ENCODE measurements around the gene CHERP. TPM values are rescaled to one million over a fixed set of nuclear protein-coding genes. Genes with fewer than 3 reads are reported as not detected.

Gene CHERP
- total RNA-seq, 1 experiment from 2014 or later: 101 TPM

DNA sequence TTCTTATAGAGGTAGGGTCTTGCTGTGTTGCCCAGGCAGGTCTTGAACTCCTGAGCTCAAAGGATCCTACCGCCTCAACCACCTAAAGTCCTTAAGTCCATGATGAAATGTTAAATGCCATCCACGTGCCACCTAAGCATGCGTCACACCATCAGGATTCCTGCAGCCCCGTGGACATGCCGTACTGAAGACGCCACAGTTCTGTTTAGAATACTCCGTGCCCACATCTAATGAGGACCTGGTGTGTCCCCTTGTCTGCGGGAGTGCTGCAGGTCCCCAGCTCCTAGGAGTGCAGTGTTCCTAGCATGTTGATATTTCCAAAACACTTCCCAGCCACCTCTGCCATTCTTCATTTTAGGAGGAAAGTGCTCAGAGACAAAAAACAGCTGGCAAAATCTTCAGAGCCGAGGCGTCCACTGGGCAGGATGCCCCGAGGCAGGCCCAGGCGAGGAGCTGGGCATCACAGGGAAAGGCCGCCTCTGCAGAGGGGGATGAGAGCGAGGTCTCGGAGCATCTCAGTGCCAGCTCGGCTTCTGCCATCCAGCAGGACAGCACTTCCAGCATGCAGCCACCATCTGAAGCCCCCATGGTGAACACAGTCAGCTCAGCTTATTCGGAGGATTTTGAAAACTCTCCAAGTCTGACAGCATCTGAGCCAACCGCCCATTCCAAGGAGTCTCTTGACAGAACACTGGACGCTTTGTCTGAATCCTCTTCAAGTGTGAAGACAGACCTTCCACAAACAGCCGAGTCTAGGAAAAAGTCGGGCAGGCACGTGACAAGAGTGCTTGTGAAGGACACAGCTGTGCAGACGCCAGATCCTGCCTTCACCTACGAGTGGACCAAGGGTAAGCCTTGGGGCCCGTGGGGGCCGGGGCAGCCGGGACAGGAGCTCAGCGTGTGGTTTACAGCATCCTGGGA is 32.8 kb downstream of the CHERP start:
- Mint-ChIP-seq H3K27me3 (ENCODE audit: low read depth) (no peaks in the 10 kb centered on the region), H3K9me3 (no peaks in the 10 kb centered on the region), H3K27ac (no peak overlapping the region), H3K4me3 (no peak overlapping the region), H3K36me3 (ENCODE audit: insufficient read depth in 1 of 3, low read depth in 3 of 3) (peaks cover 6 to 31% (median 16%) of the 10 kb centered on the region in 3 experiments; a peak in 6 of 7 replicates), H3K4me1 (no peaks in the 10 kb centered on the region)
- Histone ChIP-seq H3K56ac (ENCODE audit: insufficient read length, low read depth, low read length) (no peak overlapping the region), H3K79me2 (ENCODE audit: insufficient read depth, low read length) (no peaks in the 10 kb centered on the region), H2BK20ac (ENCODE audit: low read depth, low read length, poor library complexity, severe bottlenecking) (no peak overlapping the region), H2BK120ac (ENCODE audit: low read depth, low read length, poor library complexity, severe bottlenecking) (no peak overlapping the region), H2AK5ac (ENCODE audit: insufficient read length, low read length) (no peak overlapping the region), H3K18ac (ENCODE audit: insufficient read length, low read depth, low read length) (no peak overlapping the region), H3K4ac (ENCODE audit: low read depth, low read length) (no peak overlapping the region), H3T11ph (ENCODE audit: low read length) (no peak overlapping the region), H2AFZ (ENCODE audit: low read length) (no peak overlapping the region), H3K27ac (ENCODE audit: insufficient read length, low read depth, low read length) (no peak overlapping the region), H4K20me1 (ENCODE audit: control insufficient read depth, insufficient read depth, insufficient read length) (no peaks in the 10 kb centered on the region), H3K14ac (ENCODE audit: insufficient read depth, low read length) (no peak overlapping the region), H2BK5ac (ENCODE audit: insufficient read length, low read length) (peak overlapping the region; percentile 41), H3K23me2 (ENCODE audit: insufficient read length, low read depth, low read length, poor library complexity, severe bottlenecking) (no peaks in the 10 kb centered on the region), H4K91ac (ENCODE audit: insufficient read length, low read depth, low read length) (no peak overlapping the region), H3K4me2 (ENCODE audit: insufficient read depth, insufficient read length, low read length) (no peak overlapping the region), H3K79me1 (ENCODE audit: insufficient read depth, low read depth, low read length, poor library complexity, severe bottlenecking) (no peaks in the 10 kb centered on the region), H4K8ac (replicated peaks; ENCODE audit: insufficient read length, low read depth, low read length) (no peak overlapping the region), H3K27me3 (ENCODE audit: insufficient read depth, low read length) (no peaks in the 10 kb centered on the region), H3K9ac (ENCODE audit: extremely low read depth, insufficient read length, low read length) (no peak overlapping the region), H2BK12ac (ENCODE audit: insufficient read length, low read depth, low read length) (no peak overlapping the region), H2BK15ac (ENCODE audit: low read depth, low read length) (no peak overlapping the region), H3K4me1 (ENCODE audit: insufficient read depth, low read length) (no peaks in the 10 kb centered on the region), H3K9me3 (ENCODE audit: control insufficient read depth, low read depth, low read length) (no peaks in the 10 kb centered on the region), H3K23ac (ENCODE audit: insufficient read length, low read depth, low read length) (no peak overlapping the region), H4K5ac (ENCODE audit: insufficient read length, low read depth, low read length) (no peak overlapping the region)
- no peak for DNase-seq
- TF ChIP-seq CTCF (conservative IDR thresholded peaks at IDR 0.05): no peak
- WGBS (ENCODE audit: extremely low coverage, insufficient read length, low lambda C conversion rate): no CpG with 5 or more reads among the region's 28 CpGs

Data from H9 (cell line).